Myocyte (in vitro differentiated cells): ENCODE data around the gene CHAC2. TPM values are rescaled to one million over a fixed set of nuclear protein-coding genes. Genes with fewer than 3 reads are reported as not detected.
"Not testable (repeated sequence)": the region's sequence is repeated elsewhere in the genome, so short reads cannot be mapped to it uniquely, and the experiment has no call there.

Source experiments
- DNase-seq: peaks from one replicate; pipeline ENCODE4 v3.0.0-alpha.2; 2012; ENCODE audit warnings: low read depth
- total RNA-seq: library from RNA; depleted of rRNA; stranded (reverse); fragments of >200 nt; gene quantifications from 2 replicates; pipeline ENCODE4 v1.2.3, GENCODE V29; 2014

Gene CHAC2
- total RNA-seq, 1 donor from 2014 or later = 11.2 TPM

GRCh38 chr2:53777134-53777533 is 9.5 kb downstream of the CHAC2 start:
- no peak for DNase-seq

DNA sequence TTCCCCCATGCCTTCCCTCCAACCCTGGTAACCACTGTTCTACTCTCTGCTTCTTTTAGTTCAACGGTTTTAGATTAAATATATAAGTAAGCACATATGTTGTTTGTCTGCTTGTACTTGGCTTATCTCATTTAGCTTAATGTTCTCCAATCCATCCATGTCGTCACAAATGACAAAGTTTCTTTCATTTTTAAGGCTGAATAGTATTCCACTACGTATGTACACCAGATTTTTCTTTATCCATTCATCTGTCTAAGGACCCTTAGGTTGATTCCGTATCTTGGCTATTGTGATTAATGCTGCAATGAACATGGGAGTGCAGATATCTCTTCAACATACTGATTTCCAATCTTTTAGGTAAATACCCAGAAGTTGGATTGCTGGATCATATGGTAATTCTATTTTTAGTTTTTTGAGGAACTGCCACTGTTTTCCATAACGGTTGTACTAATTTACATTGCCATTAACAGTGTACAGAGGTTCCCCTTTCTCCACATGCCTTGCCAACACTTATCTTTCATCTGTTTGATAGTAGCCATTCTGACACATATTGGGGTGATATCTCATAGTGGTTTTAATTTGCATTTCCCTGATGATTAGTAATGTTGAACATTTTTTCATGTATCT is 11.0 kb downstream of the CHAC2 start:
- no peak for DNase-seq

DNA sequence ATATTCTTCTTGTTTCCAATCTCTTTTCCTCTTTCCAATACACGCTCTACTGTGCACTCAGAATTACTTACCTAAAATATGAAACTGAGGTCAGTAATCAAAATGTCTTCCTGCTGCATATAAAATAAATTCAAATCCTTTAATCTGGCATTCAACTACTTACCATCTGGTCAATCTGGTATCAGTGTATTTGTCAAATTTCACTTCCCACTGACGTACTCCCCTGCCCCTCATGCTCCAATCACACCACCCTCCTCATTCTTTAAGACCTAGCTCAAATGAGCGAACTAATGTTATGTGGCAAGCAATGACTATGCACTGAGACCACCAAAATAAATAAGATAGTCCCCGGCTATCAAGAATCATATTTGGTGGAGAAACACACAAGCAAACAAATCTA is 12.5 kb downstream of the CHAC2 start:
- DNase-seq = no peak

DNA sequence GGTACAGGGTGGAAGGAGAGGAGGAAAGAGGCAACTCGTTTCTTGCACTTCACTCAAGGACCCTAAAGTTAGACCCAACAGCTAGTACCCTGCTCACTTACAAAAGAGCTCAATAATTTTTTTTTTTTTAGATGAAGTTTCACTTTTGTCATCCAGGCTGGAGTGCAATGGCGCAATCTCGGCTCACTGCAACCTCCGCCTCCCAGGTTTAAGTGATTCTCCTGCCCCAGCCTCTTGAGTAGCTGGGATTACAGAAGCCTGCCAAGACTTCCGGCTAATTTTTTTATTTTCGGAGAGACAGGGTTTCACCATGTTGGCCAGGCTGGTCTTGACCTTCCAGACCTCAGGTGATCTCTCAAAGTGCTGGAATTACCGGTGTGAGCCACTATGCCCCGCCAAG is 15.1 kb downstream of the CHAC2 start:
- no peak for DNase-seq

DNA sequence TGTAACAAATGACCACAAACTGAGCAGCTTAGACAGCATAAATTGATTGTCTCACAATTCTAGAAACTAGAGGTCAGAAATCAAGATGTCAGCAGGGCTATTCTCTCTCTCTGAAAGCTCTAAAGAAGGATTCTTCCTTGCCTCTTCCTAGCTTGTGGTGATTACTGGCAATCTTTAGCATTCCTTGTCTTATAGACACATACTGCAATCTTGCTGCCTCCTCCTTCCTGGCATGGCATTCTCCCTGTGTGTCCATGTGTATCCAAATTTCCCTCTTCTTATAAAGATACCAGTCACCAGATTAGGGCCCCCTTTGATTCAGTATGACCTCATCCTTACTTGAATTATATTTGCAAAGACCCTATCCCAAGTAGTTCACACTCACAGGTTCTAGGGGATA is 16.8 kb downstream of the CHAC2 start:
- no peak for DNase-seq

DNA sequence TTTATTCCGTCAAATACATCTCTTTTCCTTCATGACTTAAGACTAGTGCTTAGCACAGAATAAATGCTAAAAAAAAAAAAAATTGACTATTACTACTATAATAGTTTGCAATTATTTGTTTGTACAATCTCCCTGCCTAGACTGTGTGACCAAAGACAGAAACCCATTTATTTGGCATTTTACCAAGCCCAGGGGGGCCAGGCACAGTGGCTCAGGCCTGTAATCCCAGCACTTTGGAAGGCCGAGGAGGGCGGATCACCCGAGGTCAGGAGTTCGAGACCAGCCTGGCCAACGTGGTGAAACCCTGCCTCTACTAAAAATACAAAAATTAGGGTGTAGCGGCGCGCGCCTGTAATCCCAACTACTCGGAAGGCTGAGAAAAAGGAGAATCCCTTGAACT is 17.8 kb downstream of the CHAC2 start:
- DNase-seq = no peak

GRCh38 chr2:53786352-53786704 is 18.7 kb downstream of the CHAC2 start:
- no peak for DNase-seq

DNA sequence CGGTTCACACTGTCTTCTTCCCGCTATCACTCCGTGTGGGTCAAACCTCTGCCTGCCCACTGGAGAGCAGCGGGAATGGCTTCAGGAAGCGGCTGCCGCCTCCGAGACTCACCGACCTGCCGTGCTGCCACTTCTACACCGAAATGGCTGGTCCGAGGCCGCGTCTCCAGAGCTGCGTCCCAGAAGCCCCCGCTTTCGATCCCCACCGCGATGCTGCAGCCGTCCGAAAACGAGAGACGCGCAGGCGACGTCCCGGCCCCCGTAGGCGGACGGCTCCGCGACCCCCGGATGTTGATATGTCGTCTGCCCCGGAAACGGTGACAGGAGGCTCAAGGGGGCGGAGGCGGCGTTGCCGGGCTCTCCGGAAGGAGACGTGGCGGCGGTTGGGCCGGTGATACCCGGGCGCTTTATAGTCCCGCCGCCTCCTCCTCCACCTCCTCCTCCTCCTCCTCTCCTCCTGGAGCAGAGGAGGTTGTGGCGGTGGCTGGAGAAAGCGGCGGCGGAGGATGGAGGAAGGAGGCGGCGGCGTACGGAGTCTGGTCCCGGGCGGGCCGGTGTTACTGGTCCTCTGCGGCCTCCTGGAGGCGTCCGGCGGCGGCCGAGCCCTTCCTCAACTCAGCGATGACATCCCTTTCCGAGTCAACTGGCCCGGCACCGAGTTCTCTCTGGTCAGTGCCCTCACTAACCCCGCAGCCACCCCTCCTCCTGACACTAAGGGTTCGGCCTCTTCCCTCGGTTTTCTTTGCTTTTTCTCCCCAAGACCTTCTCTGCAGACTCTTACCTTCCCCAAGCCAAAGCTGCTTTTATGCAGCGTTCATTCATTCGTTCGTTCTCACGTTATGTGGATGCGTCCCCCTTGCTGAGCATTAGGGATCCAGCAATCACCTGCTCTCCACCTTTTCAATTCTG is 19.4 kb downstream of the CHAC2 start, which contains the start of the genes ASB3 and ERLEC1:
TSS of gene ASB3 (minus strand) at position 249 of the 909 bp plus-strand sequence. CDS start 21,381 bp downstream, outside the sequence.
TSS of gene ERLEC1 (plus strand) at position 340 of the 909 bp plus-strand sequence. CDS start at position 507, 167 bp downstream.
- peak; percentile 91 for DNase-seq

DNA sequence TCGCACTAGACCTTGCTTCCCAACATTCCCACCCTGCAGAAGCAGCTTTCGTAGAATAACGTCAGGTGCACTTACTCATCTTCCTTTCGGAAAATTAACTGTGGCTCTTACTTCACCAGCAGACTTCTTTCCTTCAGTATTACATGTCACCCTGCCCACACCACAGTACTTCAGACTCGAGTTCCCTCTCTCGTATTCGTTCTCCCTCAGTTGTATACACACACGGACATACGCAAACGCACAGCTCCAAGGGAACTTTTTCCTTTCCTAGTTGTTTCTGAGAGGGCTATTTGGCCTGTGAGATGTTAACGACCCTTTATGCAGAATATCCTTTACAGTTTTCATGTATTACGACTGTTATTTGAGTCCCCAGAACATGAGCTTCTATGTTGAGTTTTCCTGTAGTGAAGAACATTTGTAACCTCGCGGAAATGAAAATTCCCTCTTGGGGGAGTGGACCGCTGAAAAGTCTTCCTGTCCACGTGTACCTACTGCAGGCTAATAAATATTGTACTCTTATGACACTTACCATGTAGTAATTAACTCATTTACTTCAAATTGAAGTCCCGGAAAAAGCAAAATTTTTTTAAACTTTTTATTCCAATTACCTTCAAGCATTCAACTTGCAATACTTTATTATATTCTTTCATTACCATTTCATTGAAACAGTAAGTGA is 20.1 kb downstream of the CHAC2 start:
- no peak for DNase-seq

- DNase-seq = no peak
Observed at GRCh38 chr2:53793261-53793660, 25.7 kb downstream of the CHAC2 start.

DNA sequence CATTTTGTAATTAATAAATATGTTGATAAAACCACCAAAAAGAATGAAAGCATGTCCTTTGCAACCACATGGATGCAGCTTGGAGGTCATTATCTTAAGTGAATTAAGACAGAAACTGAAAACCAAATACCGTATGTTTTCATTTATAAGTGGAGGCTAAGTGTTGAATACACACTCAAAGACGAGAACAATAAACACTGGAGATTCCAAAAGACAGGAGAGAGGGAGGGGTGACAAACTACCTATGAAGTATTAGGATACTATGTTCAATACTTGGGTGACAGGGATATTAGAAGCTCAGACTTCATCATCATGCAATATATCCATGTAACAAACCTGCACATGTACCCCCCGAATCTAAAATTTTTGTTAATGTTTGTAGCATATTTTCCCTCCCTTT is 26.2 kb downstream of the CHAC2 start:
- no peak for DNase-seq

DNA sequence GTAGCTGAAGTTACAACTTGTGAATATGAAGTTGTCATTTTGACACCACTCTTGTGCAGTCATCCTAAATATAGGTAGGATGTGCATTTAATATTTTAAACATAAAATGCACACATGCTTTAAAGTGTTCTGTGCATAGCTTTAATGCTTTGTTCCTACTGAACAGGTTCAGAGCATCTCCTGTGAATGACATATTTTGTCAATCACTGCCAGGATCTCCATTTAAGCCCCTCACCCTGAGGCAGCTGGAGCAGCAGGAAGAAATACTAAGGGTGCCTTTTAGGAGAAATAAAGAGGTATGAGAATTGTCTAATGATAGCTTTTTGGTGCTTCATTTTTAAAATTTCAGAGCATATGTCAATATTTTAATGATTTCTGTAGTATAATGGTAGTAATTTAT is 33.9 kb downstream of the CHAC2 start:
- no peak for DNase-seq

DNA sequence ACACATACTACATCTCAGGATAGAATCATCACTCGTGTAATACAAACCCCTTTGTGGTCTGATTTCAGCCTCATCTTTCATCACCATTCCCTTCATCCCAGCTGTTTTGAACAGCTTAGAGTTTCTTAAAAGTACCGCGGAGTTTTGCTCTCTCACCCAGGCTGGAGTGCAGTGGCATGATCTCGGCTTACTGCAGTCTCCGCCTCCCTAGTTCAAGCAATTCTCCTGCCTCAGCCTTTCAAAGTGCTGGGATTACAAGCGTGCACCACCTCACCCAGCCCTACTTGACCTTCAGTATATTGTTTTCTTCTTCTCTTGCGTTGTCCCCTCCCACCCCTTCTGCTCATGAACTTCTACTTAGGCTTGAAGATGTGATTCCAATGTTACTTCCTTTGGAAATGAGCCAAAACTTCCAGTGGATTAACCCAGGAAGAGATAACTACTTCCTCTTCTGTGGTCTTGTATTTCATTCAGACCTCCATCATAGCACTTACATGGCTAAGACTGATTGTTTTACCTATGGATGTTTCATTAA is 35.1 kb downstream of the CHAC2 start:
- peak; percentile 93 for DNase-seq

- no peak for DNase-seq
Observed at GRCh38 chr2:53811601-53812000, 44.0 kb downstream of the CHAC2 start.

DNA sequence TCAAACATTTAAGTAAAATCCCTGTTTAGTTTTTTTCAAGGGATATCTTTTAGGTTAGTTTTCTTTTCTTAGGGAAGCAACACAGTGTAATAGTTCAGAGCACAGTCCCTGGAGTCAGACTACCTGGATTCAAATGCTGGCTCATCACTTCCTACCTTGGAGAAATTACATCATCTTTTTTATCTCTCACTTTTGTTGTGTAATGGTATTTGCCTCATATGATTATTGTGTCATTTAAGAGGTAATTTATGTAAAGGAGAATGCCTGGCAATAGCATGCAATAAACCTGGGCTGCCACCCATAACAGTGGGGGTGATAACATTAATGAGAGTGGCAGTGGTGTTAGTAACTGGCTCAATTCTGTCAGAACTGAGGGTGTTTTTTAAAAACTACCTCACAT is 45.5 kb downstream of the CHAC2 start:
- no peak for DNase-seq

- DNase-seq = no peak
Observed at GRCh38 chr2:53818854-53819435, 51.3 kb downstream of the CHAC2 start.

DNA sequence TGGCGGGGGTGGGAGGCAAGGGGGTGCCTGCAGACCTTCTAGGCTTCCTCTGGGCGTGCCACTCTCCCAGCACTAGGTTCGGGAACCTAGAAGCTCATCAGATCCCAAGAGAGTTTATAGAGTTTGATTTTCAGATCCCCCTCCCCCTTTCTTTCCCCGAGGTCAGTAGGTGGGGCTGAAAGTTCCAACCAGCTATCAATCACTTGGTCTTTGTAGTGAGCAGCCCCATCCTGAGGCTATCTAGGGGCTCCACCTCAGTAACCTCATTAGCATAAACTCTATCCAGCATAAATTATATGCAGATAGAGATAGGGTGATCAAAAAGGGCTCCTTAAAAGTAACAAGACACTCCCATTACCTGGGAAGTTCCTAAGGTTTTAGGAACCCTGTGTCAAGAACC is 52.0 kb downstream of the CHAC2 start:
- DNase-seq = no peak

DNA sequence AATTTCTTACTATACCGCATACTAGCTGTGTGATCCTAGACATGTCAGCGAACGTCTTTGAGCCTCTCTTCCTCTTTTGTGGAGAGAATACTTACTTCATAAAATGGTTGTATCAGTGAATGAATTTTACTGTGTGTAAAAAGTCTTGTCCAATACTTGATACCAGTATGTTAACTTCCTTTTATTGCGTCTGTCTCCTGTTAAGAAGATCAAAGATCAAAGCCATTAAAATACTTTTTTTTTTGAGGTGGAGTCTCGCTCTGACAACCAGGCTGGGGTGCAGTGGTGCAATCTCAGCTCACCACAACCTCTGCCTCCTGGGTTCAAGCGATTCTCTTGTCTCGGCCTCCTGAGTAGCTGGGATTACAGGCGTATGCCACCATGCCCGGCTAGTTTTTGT is 52.4 kb downstream of the CHAC2 start:
- DNase-seq = no peak

- no peak for DNase-seq
Observed at GRCh38 chr2:53820711-53821110, 53.1 kb downstream of the CHAC2 start.

GRCh38 chr2:53821810-53822209 is 54.2 kb downstream of the CHAC2 start:
- no peak for DNase-seq

- not testable (repeated sequence) for DNase-seq
Observed at GRCh38 chr2:53823639-53824038, 56.0 kb downstream of the CHAC2 start.
